ENCODE measurements around the gene SLC12A3. TPM values are rescaled to one million over a fixed set of nuclear protein-coding genes. Genes with fewer than 3 reads are reported as not detected.
A peak's percentile ranks its signal among the peaks of the same experiment; 100 is the strongest.

SLC12A3 gene
- total and polyA plus RNA-seq, 12 donors: 0.03 to 0.06 TPM; not detected in 10

DNA sequence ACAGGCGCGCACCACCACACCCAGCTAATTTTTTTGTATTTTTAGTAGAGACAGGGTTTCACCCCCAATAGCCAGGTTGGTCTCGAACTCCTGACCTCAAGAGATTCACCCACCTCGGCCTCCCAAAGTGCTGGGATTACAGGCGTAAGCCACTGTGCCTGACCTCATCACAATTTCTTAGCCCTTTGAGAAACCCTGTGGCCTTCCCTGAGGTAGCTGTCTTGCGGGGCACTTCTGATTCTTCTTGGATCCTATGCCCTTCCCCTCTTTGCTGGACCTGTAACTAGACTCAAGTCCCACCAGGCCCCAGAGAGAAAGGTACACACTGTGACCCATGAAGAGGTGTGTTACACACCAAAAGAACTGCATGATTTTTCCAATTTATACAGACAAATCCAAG lies 83.2 kb downstream of the SLC12A3 start:
- H3K4me1 ChIP-seq (replicated peaks in 1 of 2): peaks cover 5 to 11% of the 10 kb centered on the region in 2 donors
- H3K9me3 ChIP-seq (replicated peaks in 1 of 3): no peaks in the 10 kb centered on the region
- TF ChIP-seq, protein P1, sequence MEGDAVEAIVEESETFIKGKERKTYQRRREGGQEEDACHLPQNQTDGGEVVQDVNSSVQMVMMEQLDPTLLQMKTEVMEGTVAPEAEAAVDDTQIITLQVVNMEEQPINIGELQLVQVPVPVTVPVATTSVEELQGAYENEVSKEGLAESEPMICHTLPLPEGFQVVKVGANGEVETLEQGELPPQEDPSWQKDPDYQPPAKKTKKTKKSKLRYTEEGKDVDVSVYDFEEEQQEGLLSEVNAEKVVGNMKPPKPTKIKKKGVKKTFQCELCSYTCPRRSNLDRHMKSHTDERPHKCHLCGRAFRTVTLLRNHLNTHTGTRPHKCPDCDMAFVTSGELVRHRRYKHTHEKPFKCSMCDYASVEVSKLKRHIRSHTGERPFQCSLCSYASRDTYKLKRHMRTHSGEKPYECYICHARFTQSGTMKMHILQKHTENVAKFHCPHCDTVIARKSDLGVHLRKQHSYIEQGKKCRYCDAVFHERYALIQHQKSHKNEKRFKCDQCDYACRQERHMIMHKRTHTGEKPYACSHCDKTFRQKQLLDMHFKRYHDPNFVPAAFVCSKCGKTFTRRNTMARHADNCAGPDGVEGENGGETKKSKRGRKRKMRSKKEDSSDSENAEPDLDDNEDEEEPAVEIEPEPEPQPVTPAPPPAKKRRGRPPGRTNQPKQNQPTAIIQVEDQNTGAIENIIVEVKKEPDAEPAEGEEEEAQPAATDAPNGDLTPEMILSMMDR (IDR thresholded peaks at IDR 0.05): no peak
- 92 to 97% (median 94%) methylated on average over 6 of the region's 6 CpGs for WGBS, 4 donors
- intact Hi-C loops (cut with DNase I): no loop called here
- H3K36me3 ChIP-seq (replicated peaks in 1 of 2): peaks cover 0 to 38% of the 10 kb centered on the region in 2 donors
- H3K4me3 ChIP-seq: no peak overlapping the region
- no peaks in the 10 kb centered on the region for H3K27me3 ChIP-seq
- DNase-seq: no peak
- no peak overlapping the region for H3K27ac ChIP-seq

GRCh38 chr16:56950051-56950450 lies 85.0 kb downstream of the SLC12A3 start:
- no peak for DNase-seq
- H3K9me3 ChIP-seq (replicated peaks in 1 of 3): no peaks in the 10 kb centered on the region
- intact Hi-C loops (cut with DNase I): loop anchor here (5.0 kb wide), 1 partner anchor 83 kb away; the partner anchor contains the start of gene SLC12A3 (in 2 of the 2)
- no peak overlapping the region for H3K27ac ChIP-seq
- H3K27me3 ChIP-seq: no peaks in the 10 kb centered on the region
- TF ChIP-seq, protein P1 (IDR thresholded peaks at IDR 0.05): no peak
- TF ChIP-seq POLR2A (IDR thresholded peaks at IDR 0.05): no peak
- H3K36me3 ChIP-seq (replicated peaks in 1 of 2): peaks cover 0 to 20% of the 10 kb centered on the region in 2 donors
- whole genome bisulfite sequencing, 4 donors: 75 to 96% (median 82%) methylated on average over 3 to 4 of the region's 4 CpGs
- H3K4me1 ChIP-seq (replicated peaks in 1 of 2): peaks cover 3 to 4% of the 10 kb centered on the region in 2 donors
- no peak overlapping the region for H3K4me3 ChIP-seq

GRCh38 chr16:56950455-56950854 lies 85.4 kb downstream of the SLC12A3 start:
- Histone ChIP-seq H3K27ac (no peak overlapping the region), H3K36me3 (replicated peaks in 1 of 2) (peaks cover 0 to 16% of the 10 kb centered on the region in 2 donors), H3K4me3 (no peak overlapping the region), H3K9me3 (replicated peaks in 1 of 3) (no peaks in the 10 kb centered on the region), H3K27me3 (no peaks in the 10 kb centered on the region), H3K4me1 (replicated peaks in 1 of 2) (peaks cover 0 to under 1% of the 10 kb centered on the region in 2 donors)
- intact Hi-C loops (cut with DNase I): loop anchor here (5.0 kb wide), 1 partner anchor 83 kb away; the partner anchor contains the start of gene SLC12A3 (in 2 of the 2)
- no peak for DNase-seq
- TF ChIP-seq, protein P1 (IDR thresholded peaks at IDR 0.05): no peak
- 86 to 94% (median 88%) methylated on average over 4 to 7 of the region's 7 CpGs for WGBS, 4 donors

DNA sequence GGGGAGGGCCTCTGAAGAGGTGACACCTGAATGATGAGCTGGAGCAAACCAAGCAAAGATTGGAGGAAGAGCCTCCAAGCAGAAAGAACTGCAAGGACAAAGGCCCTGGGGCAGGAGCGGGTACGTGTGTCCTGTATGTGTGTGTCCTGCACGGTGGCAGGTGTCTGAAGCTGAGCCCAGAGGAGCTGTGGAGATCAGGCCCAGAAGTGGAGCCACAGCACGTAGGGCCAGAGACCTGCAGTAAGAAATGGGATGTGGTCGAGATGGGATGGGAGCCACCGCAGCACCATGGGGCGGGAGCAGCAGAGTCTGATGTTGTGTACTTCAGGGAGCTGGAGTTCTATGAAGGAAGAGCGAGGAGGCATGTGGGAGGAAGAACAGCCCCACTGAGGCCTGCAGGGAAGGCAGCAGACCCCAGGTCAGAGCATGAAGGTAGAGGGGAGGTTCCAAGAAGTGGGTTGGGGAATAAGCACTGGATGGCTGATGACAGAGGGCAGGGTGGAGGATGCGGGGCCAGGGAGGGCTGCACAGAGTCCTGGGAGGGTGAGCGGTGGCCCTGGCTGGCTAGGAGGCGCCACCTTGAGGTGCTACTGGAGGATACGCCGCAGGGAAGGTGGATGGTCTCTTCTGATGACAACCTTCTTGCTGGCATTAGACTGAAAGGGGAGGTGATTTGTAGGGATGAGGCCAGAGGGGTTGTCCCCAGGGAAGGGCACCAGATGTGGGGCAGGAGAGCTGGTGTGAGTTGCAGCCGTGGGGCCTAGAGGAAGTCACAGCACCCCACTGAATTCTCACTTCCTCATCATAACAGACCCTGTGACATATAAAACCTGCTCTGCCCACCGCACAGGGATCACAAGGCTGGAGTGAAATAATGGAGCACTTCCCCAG lies 86.1 kb downstream of the SLC12A3 start:
- peak in 6 of 7 donors; percentile 35 to 73 (median 52) for DNase-seq
- TF ChIP-seq, protein P1 (IDR thresholded peaks at IDR 0.05): peak in 5 of 6 experiments; percentile 19 to 59 (median 52)
- no peak for TF ChIP-seq POLR2A (IDR thresholded peaks at IDR 0.05)
- no peaks in the 10 kb centered on the region for H3K4me1 ChIP-seq (replicated peaks in 1 of 2)
- H3K4me3 ChIP-seq: no peak overlapping the region
- WGBS, 4 donors: 60 to 70% (median 68%) methylated on average over 15 of the region's 15 CpGs
- H3K9me3 ChIP-seq (replicated peaks in 1 of 3): no peaks in the 10 kb centered on the region
- H3K27me3 ChIP-seq: no peaks in the 10 kb centered on the region
- intact Hi-C loops (cut with DNase I): loop anchor here (5.0 kb wide), 1 partner anchor 84 kb away; the partner anchor contains the start of gene SLC12A3 (in 2 of the 2)
- H3K27ac ChIP-seq: peak overlapping the region in 1 of 5 donors; percentile 26
- peaks cover 0 to 13% of the 10 kb centered on the region in 2 donors for H3K36me3 ChIP-seq (replicated peaks in 1 of 2)

Measured in adrenal gland (tissue), 12 donors.